Measurements from ENCODE around the gene RAD23B. TPM values are rescaled to one million over a fixed set of nuclear protein-coding genes. Genes with fewer than 3 reads are reported as not detected.

RAD23B gene
- total RNA-seq, 2 donors from 2014 or later: 93.9 to 99.0 TPM

DNA sequence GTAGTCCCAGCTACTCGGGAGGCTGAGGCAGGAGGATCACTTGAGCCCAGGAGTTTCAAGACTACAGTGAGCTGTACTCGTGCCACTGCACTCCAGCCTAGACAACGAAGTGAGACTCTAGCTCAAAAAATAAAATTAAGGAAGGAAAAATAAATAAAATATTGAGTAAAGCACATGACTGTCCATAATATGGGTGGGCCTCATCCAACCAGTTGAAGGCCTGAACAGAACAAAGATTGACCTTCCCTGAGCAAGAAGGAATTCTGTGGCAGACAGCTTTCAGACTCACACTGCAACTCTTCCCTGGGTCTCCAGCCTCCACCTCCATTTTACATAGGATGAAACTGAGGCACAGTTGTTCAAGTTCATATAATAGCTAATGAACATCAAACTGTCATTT is 72.3 kb downstream of the RAD23B start:
- ATAC-seq (no peak), DNase-seq (no peak)
- intact Hi-C loops (cut with DNase I, micrococcal nuclease): no loop called here

DNA sequence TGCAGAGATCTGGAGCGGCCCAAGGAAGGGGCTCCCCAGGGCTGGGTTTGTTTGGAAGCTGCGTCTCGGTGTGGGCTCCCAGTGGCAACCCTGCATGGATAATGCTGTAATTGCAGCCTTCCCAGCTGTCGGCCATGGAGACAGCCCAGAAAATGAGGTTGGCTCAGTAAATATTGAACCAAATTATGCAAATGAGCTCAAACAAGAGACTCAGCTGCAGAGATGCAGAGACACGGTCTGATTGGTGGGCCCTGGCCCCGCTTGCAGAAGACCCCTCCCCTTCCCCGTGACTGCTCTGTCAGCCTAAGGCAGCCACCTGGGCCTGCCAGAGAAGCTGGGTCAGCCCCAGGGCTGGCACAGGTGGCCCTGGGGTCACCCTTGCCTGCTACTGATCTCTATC is 75.9 kb downstream of the RAD23B start:
- ATAC-seq: no peak
- no peak for DNase-seq
- intact Hi-C loops (cut with DNase I, micrococcal nuclease): no loop called here

DNA sequence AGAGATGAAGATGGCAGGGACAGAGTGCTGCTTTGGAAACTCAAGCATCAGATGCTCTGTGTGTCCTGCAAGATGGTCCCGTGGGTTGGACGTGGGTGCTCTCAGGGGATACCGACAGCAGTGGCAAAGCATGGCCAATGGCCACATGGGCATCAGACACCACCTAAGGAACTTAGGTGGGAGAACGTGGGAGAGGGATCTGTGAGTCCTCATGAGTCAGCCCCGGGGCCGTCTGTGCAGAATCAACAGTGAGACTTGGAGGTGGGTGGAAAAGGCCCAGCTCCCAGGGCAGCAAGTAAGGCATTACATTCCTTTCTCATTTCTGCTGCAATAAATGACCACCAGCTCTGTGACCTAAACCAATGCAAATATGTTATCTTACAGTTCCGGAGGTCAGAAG is 77.0 kb downstream of the RAD23B start:
- ATAC-seq (no peak), DNase-seq (no peak)
- intact Hi-C loops (cut with DNase I, micrococcal nuclease): no loop called here

DNA sequence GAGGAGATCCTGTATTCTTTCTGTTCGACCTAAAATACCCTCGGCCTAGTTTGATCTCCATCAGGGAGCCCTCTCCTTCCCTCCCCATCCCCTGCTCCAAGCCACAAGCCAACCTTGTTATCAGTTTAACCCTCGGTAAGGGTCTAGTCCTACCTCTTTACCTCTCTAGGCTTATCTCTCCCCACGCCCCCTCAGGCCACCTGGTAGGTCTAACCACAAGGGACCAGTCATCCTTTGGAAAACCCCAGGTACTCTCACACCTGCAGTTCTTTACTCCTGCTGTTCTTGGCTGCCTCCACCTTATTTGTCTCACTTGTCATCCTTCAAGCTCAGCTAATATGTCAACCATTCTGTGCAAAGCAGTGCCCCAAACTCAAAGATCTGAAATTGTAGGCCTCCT is 78.7 kb downstream of the RAD23B start:
- intact Hi-C loops (cut with DNase I, micrococcal nuclease): no loop called here
- no peak for DNase-seq
- ATAC-seq: no peak

DNA sequence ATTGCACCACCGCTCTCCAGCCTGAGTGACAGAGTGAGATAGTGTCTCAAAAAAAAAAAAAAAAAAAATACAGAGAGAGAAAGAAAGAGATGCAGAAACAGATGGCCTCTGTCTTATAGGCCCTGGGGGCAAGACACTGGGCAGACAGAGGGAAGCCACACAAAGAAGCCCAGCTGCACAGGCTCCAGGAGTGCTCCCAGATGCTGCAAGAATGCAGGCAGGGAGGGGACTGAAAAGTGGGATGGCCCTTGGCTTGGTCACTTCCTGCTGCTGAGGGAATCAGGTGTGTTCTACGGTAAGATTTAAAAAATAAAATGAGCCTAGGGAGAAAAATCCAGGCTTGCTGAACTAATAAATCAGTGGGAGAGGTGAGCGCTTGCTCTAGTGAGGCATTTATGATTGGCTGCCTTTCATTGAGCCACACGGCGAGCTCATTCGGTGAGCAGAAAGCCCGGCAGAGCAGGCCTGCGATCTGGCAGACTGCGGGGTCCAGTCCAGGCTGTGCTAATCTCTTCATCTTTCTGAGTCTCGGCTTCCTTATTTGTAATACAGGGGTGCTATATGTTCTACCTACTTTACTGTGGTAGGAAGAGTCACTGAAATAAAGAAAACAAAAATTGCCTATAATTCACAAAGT is 80.6 kb downstream of the RAD23B start:
- DNase-seq (no peak), ATAC-seq (no peak)
- intact Hi-C loops (cut with DNase I, micrococcal nuclease): no loop called here

DNA sequence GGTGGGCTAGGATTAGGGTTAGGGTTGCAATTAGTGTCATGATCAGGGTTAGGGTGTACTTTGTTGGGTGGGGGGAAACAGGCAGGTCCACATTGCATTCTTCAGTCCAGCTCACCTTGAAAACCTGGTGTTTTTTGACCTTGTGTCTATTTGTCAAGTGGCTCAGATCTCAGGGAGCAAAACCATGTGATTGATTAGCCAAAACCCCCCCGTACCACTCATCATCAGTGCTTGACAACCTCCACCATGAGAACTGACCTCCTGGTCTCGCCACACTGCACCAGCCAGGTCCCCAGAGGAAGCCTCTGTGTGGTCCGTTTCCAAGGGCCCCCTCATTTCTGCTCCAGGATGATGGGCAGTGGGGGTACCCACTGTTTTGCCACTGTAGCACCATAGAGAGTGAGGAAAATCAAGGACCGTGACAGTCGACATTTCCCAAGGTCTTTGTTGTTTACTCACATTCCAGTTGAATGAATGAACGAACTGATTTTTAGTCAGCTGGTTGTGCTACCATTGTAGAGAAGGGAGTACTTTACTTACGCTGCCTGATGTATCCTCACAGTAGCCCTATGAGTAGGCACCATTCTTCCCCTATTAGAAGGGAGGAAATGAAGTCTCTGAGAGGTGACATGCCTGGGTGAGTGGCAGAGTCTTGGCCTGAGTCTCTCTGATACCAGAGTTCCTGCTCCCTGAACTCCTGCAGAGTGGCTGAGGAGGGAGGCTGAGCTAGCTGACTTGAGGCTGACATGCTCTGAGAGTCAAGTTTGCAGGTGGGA is 84.8 kb downstream of the RAD23B start:
- no peak for ATAC-seq
- intact Hi-C loops (cut with DNase I, micrococcal nuclease): no loop called here
- no peak for DNase-seq

DNA sequence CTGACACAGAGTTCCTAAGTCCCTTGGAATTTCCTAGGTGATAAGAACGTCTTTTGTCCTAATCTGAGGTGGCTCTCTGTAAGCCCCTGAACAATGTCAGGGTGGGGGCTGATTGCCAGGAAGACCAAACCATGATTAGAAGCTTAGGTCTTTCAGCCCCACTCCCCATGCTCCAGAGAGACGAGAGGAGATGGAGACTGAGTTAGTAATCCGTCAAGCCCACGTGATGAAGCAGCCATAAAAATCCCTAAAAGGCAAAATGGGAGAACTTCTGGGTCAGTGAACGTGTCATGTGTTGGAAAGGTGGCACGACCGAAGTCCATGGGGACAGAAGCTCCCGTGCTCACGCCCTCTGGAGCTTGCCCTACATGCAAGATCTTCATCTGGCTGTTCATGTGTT is 85.6 kb downstream of the RAD23B start:
- DNase-seq: peak in 1 of 2 donors; percentile 12
- intact Hi-C loops (cut with DNase I, micrococcal nuclease): no loop called here
- ATAC-seq: peak; percentile 95

DNA sequence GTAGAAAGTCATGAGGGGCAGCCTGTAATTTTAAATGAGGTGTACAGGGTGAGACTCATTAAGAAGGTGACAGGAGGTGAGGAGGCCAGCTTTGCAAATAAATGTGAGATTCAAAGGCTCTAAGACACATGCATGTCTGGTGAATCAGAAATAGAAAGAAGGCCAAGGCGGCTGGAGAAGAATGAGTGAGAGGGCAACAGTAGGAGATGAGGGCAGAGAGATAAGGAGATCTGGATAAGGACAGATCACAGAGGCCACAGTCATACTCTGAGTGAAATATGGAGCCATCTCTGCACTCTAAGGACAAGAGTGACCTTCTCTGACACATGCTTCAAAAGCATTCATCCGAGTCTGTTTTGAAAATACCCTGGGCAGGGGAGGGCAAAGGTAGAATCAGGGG is 90.7 kb downstream of the RAD23B start:
- no peak for ATAC-seq

DNA sequence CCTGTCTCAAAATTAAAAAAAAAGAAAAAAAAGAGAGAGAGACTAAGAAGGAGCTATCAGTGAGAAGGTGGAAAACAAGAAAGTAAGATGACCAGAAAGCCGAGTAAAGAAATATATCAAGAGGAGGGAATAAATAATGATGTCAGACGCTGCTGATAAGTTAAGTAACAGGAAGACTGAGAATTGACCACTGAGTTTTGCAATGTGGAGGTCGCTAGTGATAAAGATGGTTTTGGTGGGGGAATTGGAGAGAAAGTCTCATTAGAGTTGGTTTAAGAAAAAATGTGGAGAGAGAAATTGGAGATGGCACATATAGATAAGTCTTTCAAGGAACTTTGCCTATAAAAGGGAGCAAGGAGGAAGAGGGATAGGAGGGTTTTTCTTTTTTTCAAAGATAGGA is 91.9 kb downstream of the RAD23B start:
- no peak for DNase-seq
- no peak for ATAC-seq
- intact Hi-C loops (cut with DNase I, micrococcal nuclease): no loop called here

More for the DNA sequence above, 90.7 kb downstream of the RAD23B start:
- DNase-seq: no peak
- intact Hi-C loops (cut with DNase I, micrococcal nuclease): no loop called here

DNA sequence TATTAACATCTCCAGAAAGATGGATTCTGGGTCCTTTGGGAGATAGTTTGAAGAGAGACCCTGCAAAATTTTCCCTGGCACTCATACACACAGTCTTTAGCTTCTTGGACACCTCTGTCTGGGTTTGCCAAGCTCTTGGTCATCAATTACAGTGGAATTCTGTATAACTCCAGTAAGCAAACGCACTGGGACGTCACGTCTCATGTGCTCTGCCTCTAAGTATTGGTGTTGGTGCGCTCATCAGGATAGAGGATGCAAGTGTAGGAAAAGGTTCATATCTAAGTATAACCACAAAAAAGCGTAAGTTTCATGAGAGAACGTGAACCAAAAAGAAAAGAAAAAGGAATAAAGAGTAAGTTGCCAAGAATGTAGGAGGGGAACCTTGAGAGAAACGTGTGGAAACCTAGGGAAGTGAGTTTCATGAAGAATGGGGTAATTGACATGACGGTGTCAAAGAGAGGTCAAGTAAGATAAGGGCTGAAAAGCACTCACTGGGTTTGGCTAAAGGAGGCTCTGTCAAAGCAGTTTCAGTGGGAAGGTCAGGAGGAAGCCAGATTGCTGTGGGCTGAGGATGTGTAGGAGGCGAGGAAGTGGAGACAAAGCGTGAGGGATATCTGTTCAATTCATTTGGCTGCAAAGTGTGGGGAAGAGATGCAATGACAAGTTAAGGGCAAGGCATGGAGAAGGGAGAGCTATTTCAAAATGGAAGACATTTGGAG is 92.7 kb downstream of the RAD23B start:
- DNase-seq: no peak
- intact Hi-C loops (cut with DNase I, micrococcal nuclease): no loop called here
- no peak for ATAC-seq

DNA sequence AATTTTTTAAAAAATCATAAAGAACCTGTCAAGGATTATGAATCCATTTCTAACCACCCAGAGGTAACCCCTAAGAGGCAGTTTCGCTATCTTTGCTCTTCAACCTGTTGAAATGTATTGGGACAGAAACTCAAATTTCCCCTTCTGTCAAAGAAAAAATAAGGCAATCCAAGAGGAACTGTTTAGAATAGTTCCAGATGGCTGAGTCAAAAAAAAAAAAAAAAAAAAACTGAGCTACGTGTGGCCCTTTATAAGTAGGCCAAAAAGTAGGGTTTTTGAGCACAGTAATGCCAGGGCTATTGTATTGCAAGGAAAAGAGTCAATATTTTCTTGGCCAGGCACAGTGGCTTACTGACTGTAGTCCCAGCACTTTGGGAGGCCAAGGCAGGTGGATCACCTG is 94.9 kb downstream of the RAD23B start:
- no peak for DNase-seq
- intact Hi-C loops (cut with DNase I, micrococcal nuclease): no loop called here
- ATAC-seq: no peak

Other genes with a start within 250 kb of the RAD23B start
- gene KLF4, start 206.5 kb downstream of the RAD23B start, total RNA-seq: 100 to 1,000 TPM; 481 to 507 TPM